GM12872 (cell line): ENCODE data around the gene CROCC.

Source experiments
- TF ChIP-seq, protein P1 (sequence below): IDR thresholded peaks from 3 replicates; pipeline ENCODE4 v1.5.1; 2011; ENCODE audit warnings: low read depth, mild to moderate bottlenecking, low read length, moderate library complexity; ENCODE audit not compliant: insufficient read depth

Gene CROCC

GRCh38 chr1:16967962-16968361 is 46.2 kb downstream of the CROCC start:
- TF ChIP-seq, protein P1, sequence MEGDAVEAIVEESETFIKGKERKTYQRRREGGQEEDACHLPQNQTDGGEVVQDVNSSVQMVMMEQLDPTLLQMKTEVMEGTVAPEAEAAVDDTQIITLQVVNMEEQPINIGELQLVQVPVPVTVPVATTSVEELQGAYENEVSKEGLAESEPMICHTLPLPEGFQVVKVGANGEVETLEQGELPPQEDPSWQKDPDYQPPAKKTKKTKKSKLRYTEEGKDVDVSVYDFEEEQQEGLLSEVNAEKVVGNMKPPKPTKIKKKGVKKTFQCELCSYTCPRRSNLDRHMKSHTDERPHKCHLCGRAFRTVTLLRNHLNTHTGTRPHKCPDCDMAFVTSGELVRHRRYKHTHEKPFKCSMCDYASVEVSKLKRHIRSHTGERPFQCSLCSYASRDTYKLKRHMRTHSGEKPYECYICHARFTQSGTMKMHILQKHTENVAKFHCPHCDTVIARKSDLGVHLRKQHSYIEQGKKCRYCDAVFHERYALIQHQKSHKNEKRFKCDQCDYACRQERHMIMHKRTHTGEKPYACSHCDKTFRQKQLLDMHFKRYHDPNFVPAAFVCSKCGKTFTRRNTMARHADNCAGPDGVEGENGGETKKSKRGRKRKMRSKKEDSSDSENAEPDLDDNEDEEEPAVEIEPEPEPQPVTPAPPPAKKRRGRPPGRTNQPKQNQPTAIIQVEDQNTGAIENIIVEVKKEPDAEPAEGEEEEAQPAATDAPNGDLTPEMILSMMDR = no peak

DNA sequence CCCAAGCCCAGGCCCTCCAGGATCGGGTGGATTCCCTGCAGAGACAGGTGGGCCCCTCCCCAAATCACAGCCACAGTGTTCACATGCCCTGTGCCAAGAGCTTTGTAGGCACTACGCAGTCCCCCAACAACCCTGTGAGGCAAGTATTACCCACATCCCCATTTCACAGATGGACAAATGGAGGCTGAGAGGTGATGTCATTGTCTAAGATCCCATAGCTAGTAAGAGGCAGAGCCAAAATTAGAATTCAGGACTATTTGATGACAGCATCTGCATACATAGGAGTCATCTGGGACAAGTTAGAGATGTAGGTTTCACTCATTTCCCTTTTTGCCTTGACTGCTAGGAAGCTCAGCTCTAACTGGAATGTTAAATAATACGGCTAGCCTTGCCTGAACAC is 46.6 kb downstream of the CROCC start:
- TF ChIP-seq, protein P1 = no peak

DNA sequence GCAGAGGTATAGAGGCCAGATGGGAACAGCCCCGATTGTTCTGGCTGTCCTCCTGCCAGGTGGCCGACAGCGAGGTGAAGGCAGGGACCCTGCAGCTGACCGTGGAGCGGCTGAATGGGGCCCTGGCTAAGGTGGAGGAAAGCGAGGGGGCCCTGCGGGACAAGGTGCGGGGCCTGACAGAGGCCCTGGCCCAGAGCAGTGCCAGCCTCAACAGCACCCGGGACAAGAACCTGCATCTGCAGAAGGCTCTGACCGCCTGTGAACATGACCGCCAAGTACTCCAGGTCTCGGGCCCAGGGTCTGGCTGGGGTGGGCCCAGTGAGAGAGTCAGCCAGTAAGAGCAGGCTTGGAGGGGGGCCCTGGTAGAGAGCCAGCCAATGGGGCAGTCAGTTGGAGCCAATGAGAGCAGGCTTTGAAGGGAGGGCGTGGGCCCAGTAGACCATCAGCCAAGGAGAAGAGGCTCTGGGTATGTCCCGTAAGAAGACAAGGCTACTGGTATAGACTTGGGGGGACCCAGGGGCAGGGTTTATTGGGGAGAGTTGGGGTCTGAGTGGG is 47.4 kb downstream of the CROCC start:
- TF ChIP-seq, protein P1 = no peak

DNA sequence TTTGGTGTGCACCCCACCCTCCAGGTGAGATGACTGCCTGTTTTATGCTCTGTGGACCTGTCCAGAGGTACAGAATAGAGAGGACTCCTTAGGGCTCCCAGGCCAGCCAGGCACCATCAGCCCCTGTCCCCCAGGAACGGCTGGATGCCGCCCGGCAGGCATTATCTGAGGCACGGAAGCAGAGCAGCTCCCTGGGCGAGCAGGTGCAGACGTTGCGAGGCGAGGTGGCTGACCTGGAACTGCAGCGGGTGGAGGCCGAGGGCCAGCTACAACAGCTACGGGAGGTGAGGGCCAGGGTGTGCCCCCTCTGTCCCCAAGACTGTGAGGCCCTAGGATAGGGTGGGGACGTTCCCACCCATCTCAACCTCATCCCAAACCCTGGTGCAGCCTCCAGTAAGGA is 47.9 kb downstream of the CROCC start:
- TF ChIP-seq, protein P1 = no peak

- TF ChIP-seq, protein P1 = no peak
These were observed 48.6 kb downstream of the CROCC start for GRCh38 chr1:16970132-16970910.

DNA sequence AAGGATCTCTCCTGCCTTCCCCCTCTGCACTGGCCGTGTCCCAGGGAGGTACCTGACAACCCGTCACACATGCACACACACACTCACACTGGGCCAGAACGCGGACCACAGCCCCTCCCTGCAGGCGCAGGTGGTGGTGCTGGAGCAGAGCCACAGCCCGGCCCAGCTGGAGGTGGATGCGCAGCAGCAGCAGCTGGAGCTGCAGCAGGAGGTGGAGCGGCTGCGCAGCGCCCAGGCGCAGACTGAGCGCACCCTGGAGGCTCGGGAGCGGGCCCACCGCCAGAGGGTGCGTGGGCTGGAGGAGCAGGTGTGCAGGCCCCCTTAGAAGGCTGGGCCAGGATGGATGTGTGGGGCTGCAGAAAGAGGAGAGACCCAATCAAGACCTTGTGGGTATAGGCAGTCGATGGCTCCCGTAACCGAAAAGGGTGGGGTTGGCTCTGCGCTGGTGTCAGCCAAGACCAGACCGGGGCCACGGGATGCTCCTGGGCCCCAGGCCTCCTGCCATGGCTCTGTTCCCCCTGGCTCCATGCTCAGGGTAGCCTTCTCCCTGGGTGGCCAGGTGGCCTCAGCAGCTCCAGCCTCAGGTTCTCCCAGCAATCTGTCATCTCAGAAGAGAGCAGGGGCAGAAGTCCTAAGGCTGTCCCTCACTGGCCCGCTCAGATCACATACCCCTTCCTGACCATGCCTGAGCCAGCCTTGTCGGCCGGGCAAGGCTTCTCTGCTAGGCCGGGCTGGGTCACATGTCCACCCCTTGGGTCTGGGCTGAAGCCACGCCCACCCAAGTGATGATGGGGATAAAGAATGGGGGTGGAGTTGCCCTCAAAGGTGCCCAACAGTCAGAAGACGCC is 49.8 kb downstream of the CROCC start:
- TF ChIP-seq, protein P1 = no peak

GRCh38 chr1:16972189-16972895 is 50.6 kb downstream of the CROCC start:
- TF ChIP-seq, protein P1 = no peak
